H9 (cell line): Measurements from ENCODE around the gene SH3RF3. TPM values are rescaled to one million over a fixed set of nuclear protein-coding genes. Genes with fewer than 3 reads are reported as not detected.

Experiments
- DNase-seq: peaks from one replicate; pipeline ENCODE4 v3.0.0-alpha.2; 2017
- H2AFZ ChIP-seq: one replicate; pipeline ENCODE4 v1.6.1; 2013; ENCODE audit warnings: mild to moderate bottlenecking, low read length, control low read depth, moderate library complexity
- H2AK5ac ChIP-seq: 2 replicates; pipeline ENCODE4 v1.6.1; 2013; ENCODE audit warnings: low read length, control low read depth, mixed read lengths; ENCODE audit not compliant: insufficient read length
- H2BK120ac ChIP-seq: one replicate; pipeline ENCODE4 v1.6.1; 2013; ENCODE audit warnings: low read depth, mild to moderate bottlenecking, low read length, control low read depth, inconsistent platforms; ENCODE audit not compliant: poor library complexity, severe bottlenecking
- H2BK12ac ChIP-seq: 2 replicates; pipeline ENCODE4 v1.6.1; 2013; ENCODE audit warnings: low read length, control low read depth, mixed read lengths, low read depth; ENCODE audit not compliant: insufficient read length
- H2BK15ac ChIP-seq: 2 replicates; pipeline ENCODE4 v1.6.1; 2013; ENCODE audit warnings: low read depth, low read length, control low read depth
- H2BK20ac ChIP-seq: one replicate; pipeline ENCODE4 v1.6.1; 2013; ENCODE audit warnings: low read depth, mild to moderate bottlenecking, low read length, control low read depth, inconsistent platforms; ENCODE audit not compliant: poor library complexity, severe bottlenecking
- H2BK5ac ChIP-seq: 2 replicates; pipeline ENCODE4 v1.6.1; 2013; ENCODE audit warnings: low read length, control low read depth, mixed read lengths; ENCODE audit not compliant: insufficient read length
- H3K14ac ChIP-seq: 2 replicates; pipeline ENCODE4 v1.6.1; 2013; ENCODE audit warnings: low read length, control low read depth; ENCODE audit not compliant: insufficient read depth
- H3K18ac ChIP-seq: 2 replicates; pipeline ENCODE4 v1.6.1; 2013; ENCODE audit warnings: low read depth, mild to moderate bottlenecking, mixed read lengths, low read length, control low read depth; ENCODE audit not compliant: insufficient read length
- H3K23ac ChIP-seq: 2 replicates; pipeline ENCODE4 v1.6.1; 2013; ENCODE audit warnings: low read length, control low read depth, mixed read lengths, low read depth; ENCODE audit not compliant: insufficient read length
- H3K23me2 ChIP-seq: 2 replicates; pipeline ENCODE4 v1.6.1; 2013; ENCODE audit warnings: low read depth, mild to moderate bottlenecking, mixed read lengths, low read length, control low read depth; ENCODE audit not compliant: insufficient read length, poor library complexity, severe bottlenecking
- H3K27ac ChIP-seq: 2 replicates; pipeline ENCODE4 v1.5.1; 2013; ENCODE audit warnings: low read length, control low read depth, mixed read lengths, low read depth; ENCODE audit not compliant: insufficient read length
- H3K27me3 ChIP-seq: 2 replicates; pipeline ENCODE4 v1.6.1; 2013; ENCODE audit warnings: low read length, control low read depth, inconsistent platforms; ENCODE audit not compliant: insufficient read depth
- H3K4ac ChIP-seq: 2 replicates; pipeline ENCODE4 v1.6.1; 2013; ENCODE audit warnings: low read depth, mild to moderate bottlenecking, control low read depth, inconsistent platforms, low read length, moderate library complexity
- H3K4me1 ChIP-seq: 2 replicates; pipeline ENCODE4 v1.6.1; 2013; ENCODE audit warnings: low read length, control low read depth, inconsistent platforms; ENCODE audit not compliant: insufficient read depth
- H3K4me2 ChIP-seq: 2 replicates; pipeline ENCODE4 v1.6.1; 2013; ENCODE audit warnings: low read length, control low read depth, mixed read lengths; ENCODE audit not compliant: insufficient read length, insufficient read depth
- H3K56ac ChIP-seq: 2 replicates; pipeline ENCODE4 v1.6.1; 2013; ENCODE audit warnings: low read depth, mild to moderate bottlenecking, mixed read lengths, low read length, control low read depth; ENCODE audit not compliant: insufficient read length
- H3K79me1 ChIP-seq: 2 replicates; pipeline ENCODE4 v1.6.1; 2013; ENCODE audit warnings: low read depth, mild to moderate bottlenecking, moderate library complexity, low read length, control low read depth, inconsistent platforms; ENCODE audit not compliant: insufficient read depth, poor library complexity, severe bottlenecking
- H3K79me2 ChIP-seq: 2 replicates; pipeline ENCODE4 v1.6.1; 2013; ENCODE audit warnings: low read length, control low read depth, inconsistent platforms; ENCODE audit not compliant: insufficient read depth
- H3K9ac ChIP-seq: 2 replicates; pipeline ENCODE4 v1.6.1; 2013; ENCODE audit warnings: low read length, control low read depth, mixed read lengths; ENCODE audit not compliant: insufficient read length; ENCODE audit errors: extremely low read depth
- H3K9me3 ChIP-seq: one replicate; pipeline ENCODE4 v1.6.1; 2013; ENCODE audit warnings: low read depth, low read length, inconsistent platforms; ENCODE audit not compliant: control insufficient read depth
- H3T11ph ChIP-seq: one replicate; pipeline ENCODE4 v1.6.1; 2013; ENCODE audit warnings: mild to moderate bottlenecking, low read length, control low read depth, inconsistent platforms
- H4K20me1 ChIP-seq: one replicate; pipeline ENCODE4 v1.6.1; 2013; ENCODE audit not compliant: control insufficient read depth, insufficient read length, insufficient read depth
- H4K5ac ChIP-seq: 2 replicates; pipeline ENCODE4 v1.6.1; 2013; ENCODE audit warnings: low read depth, mild to moderate bottlenecking, mixed read lengths, low read length, control low read depth; ENCODE audit not compliant: insufficient read length
- H4K8ac ChIP-seq: replicated peaks from 2 replicates; pipeline ENCODE4 v1.6.1; 2013; ENCODE audit warnings: low read length, control low read depth, mixed read lengths, low read depth; ENCODE audit not compliant: insufficient read length
- H4K91ac ChIP-seq: 2 replicates; pipeline ENCODE4 v1.6.1; 2013; ENCODE audit warnings: low read depth, mild to moderate bottlenecking, moderate library complexity, mixed read lengths, low read length, control low read depth; ENCODE audit not compliant: insufficient read length
- H3K27ac Mint-ChIP-seq, 3 experiments: 2 replicates in 2 of 3; 3 replicates in 1 of 3; pipeline ENCODE4 v1.8.0; 2020 to 2021; ENCODE audit warnings: mixed read lengths in 3 of 3, mild to moderate bottlenecking in 1 of 3, moderate library complexity in 1 of 3
- H3K27me3 Mint-ChIP-seq: 2 replicates; pipeline ENCODE4 v1.8.0; 2021; ENCODE audit warnings: low read depth, mild to moderate bottlenecking, moderate library complexity, mixed read lengths
- H3K36me3 Mint-ChIP-seq, 3 experiments: 2 replicates in 2 of 3; 3 replicates in 1 of 3; pipeline ENCODE4 v1.8.0; 2020 to 2021; ENCODE audit warnings: low read depth in 3 of 3, mixed read lengths in 3 of 3; ENCODE audit not compliant: insufficient read depth in 1 of 3
- H3K4me1 Mint-ChIP-seq, 2 experiments: 2 replicates each; pipeline ENCODE4 v1.8.0; 2020; ENCODE audit warnings: mixed read lengths in 2 of 2
- H3K4me3 Mint-ChIP-seq, 2 experiments: 2 replicates in 1 of 2; 3 replicates in 1 of 2; pipeline ENCODE4 v1.8.0; 2020 to 2021; ENCODE audit warnings: mild to moderate bottlenecking in 2 of 2, mixed read lengths in 2 of 2, moderate library complexity in 1 of 2
- H3K9me3 Mint-ChIP-seq, 2 experiments: 2 replicates in 1 of 2; 3 replicates in 1 of 2; pipeline ENCODE4 v1.8.0; 2020; ENCODE audit warnings: mild to moderate bottlenecking in 2 of 2, mixed read lengths in 2 of 2, moderate library complexity in 1 of 2
- WGBS: extraction: QIAGEN DNeasy Blood & Tissue Kit; methylation state at CpG from one replicate; pipeline ENCODE4 v1.1.7; 2013; ENCODE audit warnings: missing lambda C conversion rate, low lambda C conversion rate, mixed read lengths; ENCODE audit not compliant: insufficient read length; ENCODE audit errors: extremely low coverage; 5-methylcytosine and 5-hydroxymethylcytosine counted together
- total RNA-seq: library from RNA; stranded (reverse); gene quantifications from 2 replicates; pipeline ENCODE4 v1.2.1, GENCODE V29; 2021
- TF ChIP-seq, protein P1 (sequence below): fragments of 200-600 bp; sonication (generic); conservative IDR thresholded peaks from 3 replicates; pipeline ENCODE4 v1.8.0; 2021; ENCODE audit warnings: antibody characterized with exemption, mild to moderate bottlenecking

Gene SH3RF3
- total RNA-seq, 1 experiment from 2014 or later, result 0.46 TPM

DNA sequence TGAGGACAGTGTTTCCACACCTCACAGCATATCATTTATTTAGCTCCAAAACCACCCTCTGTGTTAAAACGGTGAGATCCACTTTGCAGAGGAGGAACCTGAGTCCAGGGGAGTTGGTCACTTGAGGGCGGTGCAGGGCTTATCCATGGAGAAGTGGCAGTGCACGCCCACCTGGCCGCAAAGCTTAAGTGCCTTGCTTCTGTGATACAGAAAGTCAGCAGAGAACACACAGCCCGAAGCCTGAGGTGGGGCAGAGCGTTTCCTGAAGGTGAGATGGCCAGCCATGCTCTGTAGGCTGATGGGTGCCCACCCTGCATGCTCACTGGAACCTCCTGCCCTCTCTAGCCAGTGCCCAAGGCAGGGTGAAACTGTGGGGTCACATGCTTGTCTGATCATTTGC lies 87.3 kb downstream of the SH3RF3 start:
- peaks cover 2% of the 10 kb centered on the region for H3K23me2 ChIP-seq
- no peak overlapping the region for H2AK5ac ChIP-seq
- H3K56ac ChIP-seq, result no peak overlapping the region
- no CpG with 5 or more reads among the region's 6 CpGs for WGBS
- H3K27ac ChIP-seq, result no peak overlapping the region
- no peak overlapping the region for H2BK20ac ChIP-seq
- no peak overlapping the region for H2BK120ac ChIP-seq
- Mint-ChIP-seq H3K4me3 (no peak overlapping the region), H3K4me1 (peaks cover 9 to 12% of the 10 kb centered on the region in 2 experiments), H3K36me3 (no peaks in the 10 kb centered on the region), H3K27ac (no peak overlapping the region; a peak in 1 of 7 replicates), H3K9me3 (no peaks in the 10 kb centered on the region), H3K27me3 (peaks cover 5% of the 10 kb centered on the region)
- H3K14ac ChIP-seq, result no peak overlapping the region
- H2BK12ac ChIP-seq, result no peak overlapping the region
- TF ChIP-seq, protein P1, sequence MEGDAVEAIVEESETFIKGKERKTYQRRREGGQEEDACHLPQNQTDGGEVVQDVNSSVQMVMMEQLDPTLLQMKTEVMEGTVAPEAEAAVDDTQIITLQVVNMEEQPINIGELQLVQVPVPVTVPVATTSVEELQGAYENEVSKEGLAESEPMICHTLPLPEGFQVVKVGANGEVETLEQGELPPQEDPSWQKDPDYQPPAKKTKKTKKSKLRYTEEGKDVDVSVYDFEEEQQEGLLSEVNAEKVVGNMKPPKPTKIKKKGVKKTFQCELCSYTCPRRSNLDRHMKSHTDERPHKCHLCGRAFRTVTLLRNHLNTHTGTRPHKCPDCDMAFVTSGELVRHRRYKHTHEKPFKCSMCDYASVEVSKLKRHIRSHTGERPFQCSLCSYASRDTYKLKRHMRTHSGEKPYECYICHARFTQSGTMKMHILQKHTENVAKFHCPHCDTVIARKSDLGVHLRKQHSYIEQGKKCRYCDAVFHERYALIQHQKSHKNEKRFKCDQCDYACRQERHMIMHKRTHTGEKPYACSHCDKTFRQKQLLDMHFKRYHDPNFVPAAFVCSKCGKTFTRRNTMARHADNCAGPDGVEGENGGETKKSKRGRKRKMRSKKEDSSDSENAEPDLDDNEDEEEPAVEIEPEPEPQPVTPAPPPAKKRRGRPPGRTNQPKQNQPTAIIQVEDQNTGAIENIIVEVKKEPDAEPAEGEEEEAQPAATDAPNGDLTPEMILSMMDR, result no peak; the same call in 2 of the 3 replicates
- no peak overlapping the region for H3K9ac ChIP-seq
- H3K9me3 ChIP-seq, result no peaks in the 10 kb centered on the region
- no peaks in the 10 kb centered on the region for H4K20me1 ChIP-seq
- no peak overlapping the region for H2AFZ ChIP-seq
- no peak for DNase-seq
- H2BK5ac ChIP-seq, result no peak overlapping the region
- H3K27me3 ChIP-seq, result no peaks in the 10 kb centered on the region
- no peaks in the 10 kb centered on the region for H3K79me2 ChIP-seq
- no peak overlapping the region for H2BK15ac ChIP-seq
- H3K4me1 ChIP-seq, result no peaks in the 10 kb centered on the region
- H4K5ac ChIP-seq, result no peak overlapping the region
- no peak overlapping the region for H3K4ac ChIP-seq
- H3K23ac ChIP-seq, result no peak overlapping the region
- H3T11ph ChIP-seq, result no peak overlapping the region
- no peaks in the 10 kb centered on the region for H3K79me1 ChIP-seq
- H4K91ac ChIP-seq, result no peak overlapping the region
- no peak overlapping the region for H4K8ac ChIP-seq
- H3K4me2 ChIP-seq, result no peak overlapping the region
- no peak overlapping the region for H3K18ac ChIP-seq
